Endothelial cell of umbilical vein (primary cell): ENCODE results near the gene KIN. TPM values are rescaled to one million over a fixed set of nuclear protein-coding genes. Genes with fewer than 3 reads are reported as not detected.

Experiments
- BruUV-seq: library from RNA; stranded (reverse); fragments of 400-500 nt; replicated peaks from 2 replicates; lab custom pipeline; 2021; lab: Mats Ljungman, UMichigan
- CTCF ChIA-PET: fragments of 300-600, 350-600 bp; sonication (Branson Sonifier 250); formaldehyde crosslinking; loops from one replicate; lab custom pipeline; 2021; ENCODE audit warnings: antibody characterized with exemption, inconsistent platforms; lab: Charles Lee
- POLR2A ChIA-PET: fragments of 300-600, 350-600 bp; sonication (Branson Sonifier 250); formaldehyde crosslinking; loops from one replicate; lab custom pipeline; 2021; ENCODE audit warnings: antibody characterized with exemption, inconsistent platforms; lab: Charles Lee
- DNase-seq: peaks from one replicate; pipeline ENCODE4 v3.0.0-alpha.2; 2011; ENCODE audit warnings: low read depth, low spot score
- FAIRE-seq: peaks from 2 replicates; lab custom pipeline; 2011; peaks lifted over from hg19 to GRCh38; lab: Jason Lieb, UNC
- H2AFZ ChIP-seq: 2 replicates; pipeline ENCODE4 v1.6.0; 2012; ENCODE audit warnings: low read depth, low read length, control low read depth, inconsistent platforms
- H3K27ac ChIP-seq: 2 replicates; pipeline ENCODE4 v1.5.1; 2011; ENCODE audit warnings: low read depth, mild to moderate bottlenecking, control low read depth, low read length, moderate library complexity; ENCODE audit not compliant: insufficient read depth
- H3K27me3 ChIP-seq, 2 experiments: 2 replicates each; pipeline versions ENCODE4 v1.6.0 to v1.6.1; 2011; ENCODE audit warnings: low read length in 2 of 2, mixed read lengths in 1 of 2; ENCODE audit not compliant: control insufficient read depth in 2 of 2, insufficient read depth in 2 of 2
- H3K36me3 ChIP-seq, 2 experiments: 2 replicates in 1 of 2; 3 replicates in 1 of 2; pipeline ENCODE4 v1.5.1; 2011; ENCODE audit warnings: low read length in 2 of 2, mild to moderate bottlenecking in 1 of 2, moderate library complexity in 1 of 2; ENCODE audit not compliant: control insufficient read depth in 2 of 2, insufficient read depth in 2 of 2; ENCODE audit errors: extremely low read depth in 1 of 2
- H3K4me1 ChIP-seq: 3 replicates; pipeline ENCODE4 v1.5.1; 2011; ENCODE audit warnings: mild to moderate bottlenecking, low read length; ENCODE audit not compliant: control insufficient read depth, insufficient read depth; ENCODE audit errors: extremely low read depth
- H3K4me2 ChIP-seq: 2 replicates; pipeline ENCODE4 v1.6.1; 2011; ENCODE audit warnings: low read length, control low read depth, mixed read lengths; ENCODE audit not compliant: insufficient read depth
- H3K4me3 ChIP-seq, 3 experiments: fragments of 200-600 bp in 1 of 3; sonication (generic), shearing (Covaris generic) in 1 of 3; replicated peaks in 1 of 3; 2 replicates each; pipeline ENCODE4 v1.5.1; 2011 to 2016; ENCODE audit warnings: control low read depth in 3 of 3, low read length in 3 of 3, mild to moderate bottlenecking in 2 of 3, inconsistent platforms in 1 of 3, low read depth in 1 of 3, moderate library complexity in 1 of 3; ENCODE audit not compliant: insufficient read depth in 1 of 3
- H3K79me2 ChIP-seq: 2 replicates; pipeline ENCODE4 v1.6.0; 2012; ENCODE audit warnings: low read length, inconsistent platforms; ENCODE audit not compliant: control insufficient read depth, insufficient read depth
- H3K9ac ChIP-seq: replicated peaks from 2 replicates; pipeline ENCODE3; 2011; ENCODE audit warnings: low read length, control low read depth; ENCODE audit not compliant: insufficient read depth; ENCODE audit errors: extremely low read depth
- H3K9me1 ChIP-seq: replicated peaks from 3 replicates; pipeline ENCODE4 v1.6.0; 2011; ENCODE audit warnings: mild to moderate bottlenecking, low read length; ENCODE audit not compliant: control insufficient read depth, insufficient read depth; ENCODE audit errors: extremely low read depth
- H3K9me3 ChIP-seq: replicated peaks from 2 replicates; pipeline ENCODE4 v1.5.1; 2012; ENCODE audit warnings: low read length, inconsistent platforms; ENCODE audit not compliant: control insufficient read depth, insufficient read depth
- H4K20me1 ChIP-seq: replicated peaks from 2 replicates; pipeline ENCODE3; 2011; ENCODE audit warnings: mild to moderate bottlenecking, low read length; ENCODE audit not compliant: control insufficient read depth, insufficient read depth; ENCODE audit errors: extremely low read depth
- FOS ChIP-seq: IDR thresholded peaks from 2 replicates; pipeline ENCODE4 v1.6.1; 2011; ENCODE audit warnings: mild to moderate bottlenecking, low read length, moderate library complexity, borderline replicate concordance; ENCODE audit not compliant: insufficient read depth
- GATA2 ChIP-seq: IDR thresholded peaks from 2 replicates; pipeline ENCODE4 v1.7.0; 2011; ENCODE audit warnings: low read depth, mild to moderate bottlenecking, moderate library complexity, mixed read lengths, low read length; ENCODE audit not compliant: insufficient read length, insufficient read depth
- JUN ChIP-seq: IDR thresholded peaks from 2 replicates; pipeline ENCODE4 v1.6.1; 2011; ENCODE audit warnings: borderline replicate concordance, low read depth; ENCODE audit not compliant: insufficient read length, insufficient read depth
- MYC ChIP-seq: IDR thresholded peaks from one replicate; pipeline ENCODE4 v1.6.1; 2011; ENCODE audit warnings: mild to moderate bottlenecking, low read depth, low read length
- POLR2A ChIP-seq: IDR thresholded peaks from 2 replicates; pipeline ENCODE4 v1.6.1; 2012; ENCODE audit warnings: low read depth, mild to moderate bottlenecking, control low read depth, low read length
- POLR2AphosphoS5 ChIP-seq: IDR thresholded peaks from 2 replicates; pipeline ENCODE4 v1.6.1; 2012; ENCODE audit warnings: low read depth, mild to moderate bottlenecking, control low read depth, low read length, moderate library complexity; ENCODE audit not compliant: insufficient read depth
- dilution Hi-C: fragments of 300-500 bp; cut with MboI; formaldehyde crosslinking; loops from one replicate; pipeline ENCODE4 v1.15.0; 2019; ENCODE audit warnings: low sequenced_read_pairs; ENCODE audit not compliant: extremely low pct_ligation_motif_present
- intact Hi-C: fragments of 100-400 bp; cut with micrococcal nuclease; formaldehyde crosslinking; loops from one replicate; pipeline ENCODE4 v1.10.0; 2022
- polyA plus RNA-seq, 4 experiments: library from polyadenylated mRNA; depleted of rRNA in 3 of 4; stranded (reverse) in 3 of 4; unstranded in 1 of 4; fragments of >200 nt; gene quantifications; 2 replicates each; pipeline versions ENCODE4 v1.2.1 to v1.2.3, GENCODE V29; 2011 to 2012; ENCODE audit warnings: missing spikeins in 1 of 4
- total RNA-seq: library from RNA; stranded (reverse); gene quantifications from 2 replicates; pipeline ENCODE4 v1.2.3, GENCODE V29; 2021
- TF ChIP-seq, protein P1 (sequence below), 2 donors: IDR thresholded peaks; 1 replicate in 1 of 2; 2 replicates in 1 of 2; pipeline ENCODE4 v1.5.1; 2011; ENCODE audit warnings: low read length in 2 of 2, mild to moderate bottlenecking in 2 of 2, moderate library complexity in 2 of 2, control low read depth in 1 of 2, inconsistent platforms in 1 of 2, low read depth in 1 of 2; ENCODE audit not compliant: insufficient read depth in 1 of 2; ENCODE audit errors: extremely low read depth in 1 of 2
- TF ChIP-seq, protein P2 (sequence below): IDR thresholded peaks from 2 replicates; pipeline ENCODE4 v1.6.1; 2011; ENCODE audit not compliant: insufficient read depth, insufficient read length

KIN gene
- total and polyA plus RNA-seq, 2 donors (not counting 3 experiments of a cell fraction or from before 2014, with no cell fraction given), result 2.6 to 14.4 TPM

DNA sequence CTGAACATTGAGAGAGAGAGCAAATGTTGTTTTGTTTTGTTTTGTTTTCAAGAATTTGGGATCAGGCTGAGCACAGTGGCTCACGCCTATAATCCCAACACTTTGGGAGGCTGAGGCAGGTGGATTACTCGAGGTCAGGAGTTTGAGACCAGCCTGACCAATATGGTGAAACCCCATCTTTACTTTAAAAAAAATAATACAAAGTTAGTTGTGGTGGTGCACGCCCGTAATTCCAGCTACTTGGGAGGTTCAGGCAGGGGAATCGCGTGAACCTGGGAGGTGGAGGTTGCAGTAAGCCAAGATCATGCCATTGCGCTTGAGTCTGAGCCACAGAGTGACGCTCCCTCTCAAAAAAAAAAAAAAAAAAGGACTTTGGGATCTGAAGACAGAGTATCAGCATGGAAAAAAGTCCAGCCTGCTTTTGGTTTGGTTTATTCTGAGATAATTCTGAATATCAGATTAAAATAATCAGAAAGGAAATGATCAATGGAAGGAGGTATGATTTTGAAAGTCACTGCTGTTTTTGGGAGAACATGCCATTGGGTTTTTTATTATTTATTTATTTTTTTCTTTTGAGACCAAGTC lies 86.5 kb downstream of the KIN start:
- Histone ChIP-seq H4K20me1 (no peaks in the 10 kb centered on the region), H3K79me2 (no peaks in the 10 kb centered on the region), H3K4me3 (no peak overlapping the region), H2AFZ (no peak overlapping the region), H3K4me1 (no peaks in the 10 kb centered on the region), H3K9me1 (no peaks in the 10 kb centered on the region), H3K27ac (no peak overlapping the region), H3K27me3 (peaks cover 0 to 2% of the 10 kb centered on the region in 2 experiments), H3K9me3 (no peaks in the 10 kb centered on the region), H3K4me2 (no peak overlapping the region), H3K9ac (no peak overlapping the region), H3K36me3 (no peaks in the 10 kb centered on the region)
- intact Hi-C loops (no loop called here), dilution Hi-C loops (no loop called here)
- FAIRE-seq (no peak), DNase-seq (no peak)
- POLR2A ChIA-PET, result interaction anchor here (0.7 kb wide), 1 partner anchor 76 kb away, joined by 3 read pairs; no protein-coding TSS in a partner anchor
- TF ChIP-seq POLR2AphosphoS5 (no peak), POLR2A (no peak), JUN (no peak), GATA2 (no peak), MYC (no peak), FOS (no peak)
- TF ChIP-seq, protein P1, sequence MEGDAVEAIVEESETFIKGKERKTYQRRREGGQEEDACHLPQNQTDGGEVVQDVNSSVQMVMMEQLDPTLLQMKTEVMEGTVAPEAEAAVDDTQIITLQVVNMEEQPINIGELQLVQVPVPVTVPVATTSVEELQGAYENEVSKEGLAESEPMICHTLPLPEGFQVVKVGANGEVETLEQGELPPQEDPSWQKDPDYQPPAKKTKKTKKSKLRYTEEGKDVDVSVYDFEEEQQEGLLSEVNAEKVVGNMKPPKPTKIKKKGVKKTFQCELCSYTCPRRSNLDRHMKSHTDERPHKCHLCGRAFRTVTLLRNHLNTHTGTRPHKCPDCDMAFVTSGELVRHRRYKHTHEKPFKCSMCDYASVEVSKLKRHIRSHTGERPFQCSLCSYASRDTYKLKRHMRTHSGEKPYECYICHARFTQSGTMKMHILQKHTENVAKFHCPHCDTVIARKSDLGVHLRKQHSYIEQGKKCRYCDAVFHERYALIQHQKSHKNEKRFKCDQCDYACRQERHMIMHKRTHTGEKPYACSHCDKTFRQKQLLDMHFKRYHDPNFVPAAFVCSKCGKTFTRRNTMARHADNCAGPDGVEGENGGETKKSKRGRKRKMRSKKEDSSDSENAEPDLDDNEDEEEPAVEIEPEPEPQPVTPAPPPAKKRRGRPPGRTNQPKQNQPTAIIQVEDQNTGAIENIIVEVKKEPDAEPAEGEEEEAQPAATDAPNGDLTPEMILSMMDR (IDR thresholded peaks at IDR 0.05; ENCODE audit: extremely low read depth in 1 of 2, insufficient read depth in 1 of 2, low read depth in 1 of 2, low read length in 2 of 2), result no peak
- TF ChIP-seq, protein P2, sequence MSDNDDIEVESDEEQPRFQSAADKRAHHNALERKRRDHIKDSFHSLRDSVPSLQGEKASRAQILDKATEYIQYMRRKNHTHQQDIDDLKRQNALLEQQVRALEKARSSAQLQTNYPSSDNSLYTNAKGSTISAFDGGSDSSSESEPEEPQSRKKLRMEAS, result no peak
- BruUV-seq, result no TSS peak
- CTCF ChIA-PET, result interaction anchor here (1.2 kb wide), 2 partner anchors 14 to 1268 kb away, joined by 3 to 4 read pairs; no protein-coding TSS in a partner anchor

Other genes starting within 250 kb of the KIN start
- not detected in 2 replicates for gene ITIH5, start 121.0 kb downstream of the KIN start, total RNA-seq
- gene ITIH5, start 121.0 kb downstream of the KIN start, polyA plus RNA-seq, result 0.05 TPM in 1 of 2 replicates, not detected in the other
- gene ITIH2, start 84.7 kb downstream of the KIN start, total RNA-seq, result not detected in 2 replicates
- not detected in 2 replicates for gene ITIH2, start 84.7 kb downstream of the KIN start, polyA plus RNA-seq
- gene ATP5F1C, start 184 bp upstream of the KIN start, total RNA-seq, result 275 and 290 TPM in 2 replicates
- gene ATP5F1C, start 184 bp upstream of the KIN start, polyA plus RNA-seq, result 184 and 204 TPM in 2 replicates
- 10.1 and 10.5 TPM in 2 replicates for gene TAF3, start 30.5 kb upstream of the KIN start, total RNA-seq
- 1.8 and 2.4 TPM in 2 replicates for gene TAF3, start 30.5 kb upstream of the KIN start, polyA plus RNA-seq